Activated T-helper 1 cell treated with anti-CD3 and anti-CD28 coated beads, Interleukin-2, amount 50 U/mL, for 16 hours (primary cell): ENCODE measurements around the gene IFNA2.
"Not testable (repeated sequence)": the region's sequence is repeated elsewhere in the genome, so short reads cannot be mapped to it uniquely, and the experiment has no call there.

Experiments used
- DNase-seq, 2 donors: peaks; one replicate each; pipeline ENCODE4 v3.0.0-alpha.2; 2020; ENCODE audit warnings: low read depth in 1 of 2, low spot score in 1 of 2

Gene IFNA2

GRCh38 chr9:21385131-21385670 is at the start of gene IFNA2:
Gene IFNA2 (minus strand): TSS chr9:21385398. CDS start chr9:21385329, 69 bp downstream.
- no peak for DNase-seq

GRCh38 chr9:21435015-21435383 is 49.8 kb upstream of the IFNA2 start:
- not testable (repeated sequence) for DNase-seq

- peak in 1 of 2 donors; percentile 2 for DNase-seq
Observed at GRCh38 chr9:21434202-21435014, 49.2 kb upstream of the IFNA2 start.

GRCh38 chr9:21432672-21433425 is 47.7 kb upstream of the IFNA2 start:
- DNase-seq = no peak

GRCh38 chr9:21429191-21429590 is 44.0 kb upstream of the IFNA2 start:
- no peak for DNase-seq

GRCh38 chr9:21428235-21428634 is 43.0 kb upstream of the IFNA2 start:
- no peak for DNase-seq

- DNase-seq = no peak
Observed at GRCh38 chr9:21415493-21416267, 30.5 kb upstream of the IFNA2 start.

GRCh38 chr9:21414220-21414940 is 29.2 kb upstream of the IFNA2 start:
- DNase-seq = no peak

GRCh38 chr9:21413624-21414023 is 28.4 kb upstream of the IFNA2 start:
- DNase-seq = no peak

- no peak for DNase-seq
Observed at GRCh38 chr9:21413151-21413550, 28.0 kb upstream of the IFNA2 start.

- DNase-seq = no peak
Observed at GRCh38 chr9:21412107-21412506, 26.9 kb upstream of the IFNA2 start.

GRCh38 chr9:21408817-21409216 is 23.6 kb upstream of the IFNA2 start, which contains the start of gene IFNA8:
Gene IFNA8 (plus strand): TSS chr9:21409117. CDS start chr9:21409177, 60 bp downstream.
- DNase-seq = no peak

GRCh38 chr9:21404146-21404545 is 18.9 kb upstream of the IFNA2 start:
- DNase-seq = no peak

- no peak for DNase-seq
Observed at GRCh38 chr9:21402386-21403251, 17.4 kb upstream of the IFNA2 start.

GRCh38 chr9:21399956-21400355 is 14.8 kb upstream of the IFNA2 start:
- DNase-seq = no peak

- no peak for DNase-seq
Observed at GRCh38 chr9:21398955-21399489, 13.8 kb upstream of the IFNA2 start.

GRCh38 chr9:21395778-21396717 is 10.8 kb upstream of the IFNA2 start:
- peak; percentile 24 to 40 for DNase-seq

GRCh38 chr9:21392270-21392669 is 7.1 kb upstream of the IFNA2 start:
- no peak for DNase-seq
